22Rv1 (cell line): ENCODE measurements around the gene KCNIP4.

ENCODE experiments used
- CTCF ChIP-seq: fragments of 450-650 bp; IDR thresholded peaks from 2 replicates; pipeline ENCODE4 v1.5.1; 2017; ENCODE audit warnings: mild to moderate bottlenecking
- ZFX ChIP-seq: fragments of 450-650 bp; IDR thresholded peaks from 2 replicates; pipeline ENCODE4 v1.6.1; 2017; ENCODE audit warnings: antibody characterized with exemption, borderline replicate concordance

- TF ChIP-seq CTCF = no peak
- TF ChIP-seq ZFX = no peak
These were observed 870.6 kb downstream of the KCNIP4 start for GRCh38 chr4:21077967-21078366.
